PC-9 (cell line): ENCODE data around the gene SOX18. TPM values are rescaled to one million over a fixed set of nuclear protein-coding genes. Genes with fewer than 3 reads are reported as not detected.

Experiments used
- BruUV-seq: library from RNA; stranded (reverse); fragments of 400-500 nt; replicated peaks from 2 replicates; lab custom pipeline; 2021; lab: Mats Ljungman, UMichigan
- CTCF ChIA-PET: fragments of 300-600 bp; sonication (Branson Sonifier 250); formaldehyde crosslinking; loops from one replicate; lab custom pipeline; 2022; ENCODE audit warnings: antibody characterized with exemption; lab: Charles Lee
- POLR2A ChIA-PET: fragments of 300-600 bp; sonication (Branson Sonifier 250); formaldehyde crosslinking; loops from one replicate; lab custom pipeline; 2022; ENCODE audit warnings: antibody characterized with exemption; ENCODE audit not compliant: unreplicated experiment; lab: Charles Lee
- DNase-seq, 2 experiments: peaks; one replicate each; pipeline versions ENCODE4 v3.0.0 to v3.0.0-alpha.2; 2015 to 2022; ENCODE audit warnings: mixed read lengths in 1 of 2
- H2AFZ ChIP-seq: fragments of 200-600 bp; sonication (generic); 2 replicates; pipeline ENCODE4 v1.8.1; 2017; ENCODE audit warnings: antibody characterized with exemption
- H3F3A ChIP-seq: fragments of 200-600 bp; sonication (generic); 2 replicates; pipeline ENCODE4 v1.8.1; 2017; ENCODE audit warnings: antibody characterized with exemption, mild to moderate bottlenecking, low read depth; ENCODE audit not compliant: insufficient read depth
- H3K27ac ChIP-seq: fragments of 200-600 bp; sonication (generic); 2 replicates; pipeline ENCODE4 v1.6.1; 2016; ENCODE audit warnings: mixed run types
- H3K27me3 ChIP-seq: fragments of 200-600 bp; sonication (generic); 2 replicates; pipeline ENCODE4 v1.6.1; 2016; ENCODE audit warnings: low read depth, mixed run types; ENCODE audit not compliant: insufficient read depth
- H3K36me3 ChIP-seq: fragments of 200-600 bp; sonication (generic); 2 replicates; pipeline ENCODE4 v1.6.1; 2016; ENCODE audit warnings: low read depth, mixed run types
- H3K4me1 ChIP-seq: fragments of 200-600 bp; sonication (generic); replicated peaks from 2 replicates; pipeline ENCODE4 v1.6.1; 2016; ENCODE audit warnings: mixed run types; ENCODE audit not compliant: insufficient read depth
- H3K4me2 ChIP-seq: fragments of 200-600 bp; sonication (generic); 2 replicates; pipeline ENCODE4 v1.6.1; 2017; ENCODE audit warnings: mixed run types
- H3K4me3 ChIP-seq: fragments of 200-600 bp; sonication (generic); 2 replicates; pipeline ENCODE4 v1.6.1; 2016; ENCODE audit warnings: mixed run types
- H3K79me2 ChIP-seq: fragments of 200-600 bp; sonication (generic); 2 replicates; pipeline ENCODE4 v1.6.1; 2017; ENCODE audit warnings: low read depth, mixed run types
- H3K9me2 ChIP-seq: fragments of 200-600 bp; sonication (generic); 2 replicates; pipeline ENCODE4 v1.8.1; 2017; ENCODE audit warnings: mild to moderate bottlenecking; ENCODE audit not compliant: insufficient read depth
- H3K9me3 ChIP-seq: fragments of 200-600 bp; sonication (generic); 2 replicates; pipeline ENCODE4 v1.8.1; 2016; ENCODE audit warnings: low read depth; ENCODE audit not compliant: insufficient read depth
- H4K20me1 ChIP-seq: fragments of 200-600 bp; sonication (generic); 2 replicates; pipeline ENCODE4 v1.8.1; 2017; ENCODE audit not compliant: insufficient read depth
- EZH2 ChIP-seq: fragments of 200-600 bp; sonication (generic); IDR thresholded peaks from 2 replicates; pipeline ENCODE4 v1.8.0; 2017; ENCODE audit warnings: antibody characterized with exemption, low read depth
- intact Hi-C: fragments of 100-400 bp; cut with micrococcal nuclease; formaldehyde crosslinking; loops from one replicate; pipeline ENCODE4 v1.10.0; 2022; ENCODE audit not compliant: unreplicated experiment
- total RNA-seq: library from RNA; stranded (reverse); gene quantifications from 2 replicates; pipeline ENCODE4 v1.2.3, GENCODE V29; 2021
- TF ChIP-seq, protein P1 (sequence below): fragments of 200-600 bp; sonication (generic); conservative IDR thresholded peaks from 2 replicates; pipeline ENCODE4 v1.6.1; 2017; ENCODE audit warnings: mixed run types, antibody characterized with exemption, mild to moderate bottlenecking, moderate library complexity

Gene SOX18
- total RNA-seq, 1 experiment from 2014 or later, result not detected

GRCh38 chr20:64073476-64074183 lies 24.2 kb upstream of the SOX18 start:
- Histone ChIP-seq H3K4me3 (no peak overlapping the region), H3K27me3 (no peaks in the 10 kb centered on the region), H3F3A (peaks cover 3% of the 10 kb centered on the region; the same call in 1 of the 2 replicates), H3K4me1 (peaks cover 9% of the 10 kb centered on the region), H3K36me3 (no peaks in the 10 kb centered on the region), H2AFZ (no peak overlapping the region), H3K9me3 (no peaks in the 10 kb centered on the region), H3K4me2 (no peak overlapping the region), H4K20me1 (peaks cover 14% of the 10 kb centered on the region), H3K27ac (no peak overlapping the region), H3K9me2 (no peaks in the 10 kb centered on the region), H3K79me2 (peaks cover 12% of the 10 kb centered on the region)
- intact Hi-C loops, result no loop called here
- no TSS peak for BruUV-seq
- no peak for TF ChIP-seq EZH2
- TF ChIP-seq, protein P1, sequence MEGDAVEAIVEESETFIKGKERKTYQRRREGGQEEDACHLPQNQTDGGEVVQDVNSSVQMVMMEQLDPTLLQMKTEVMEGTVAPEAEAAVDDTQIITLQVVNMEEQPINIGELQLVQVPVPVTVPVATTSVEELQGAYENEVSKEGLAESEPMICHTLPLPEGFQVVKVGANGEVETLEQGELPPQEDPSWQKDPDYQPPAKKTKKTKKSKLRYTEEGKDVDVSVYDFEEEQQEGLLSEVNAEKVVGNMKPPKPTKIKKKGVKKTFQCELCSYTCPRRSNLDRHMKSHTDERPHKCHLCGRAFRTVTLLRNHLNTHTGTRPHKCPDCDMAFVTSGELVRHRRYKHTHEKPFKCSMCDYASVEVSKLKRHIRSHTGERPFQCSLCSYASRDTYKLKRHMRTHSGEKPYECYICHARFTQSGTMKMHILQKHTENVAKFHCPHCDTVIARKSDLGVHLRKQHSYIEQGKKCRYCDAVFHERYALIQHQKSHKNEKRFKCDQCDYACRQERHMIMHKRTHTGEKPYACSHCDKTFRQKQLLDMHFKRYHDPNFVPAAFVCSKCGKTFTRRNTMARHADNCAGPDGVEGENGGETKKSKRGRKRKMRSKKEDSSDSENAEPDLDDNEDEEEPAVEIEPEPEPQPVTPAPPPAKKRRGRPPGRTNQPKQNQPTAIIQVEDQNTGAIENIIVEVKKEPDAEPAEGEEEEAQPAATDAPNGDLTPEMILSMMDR, result no peak
- DNase-seq, result no peak
- ChIA-PET POLR2A (no interaction called here), CTCF (no interaction called here)

GRCh38 chr20:64072498-64073063 lies 23.1 kb upstream of the SOX18 start:
- H3K36me3 ChIP-seq, result no peaks in the 10 kb centered on the region
- no TSS peak for BruUV-seq
- H3K79me2 ChIP-seq, result peaks cover 1% of the 10 kb centered on the region; the same call in 1 of the 2 replicates
- DNase-seq, result no peak
- no peak overlapping the region for H3K27ac ChIP-seq
- H3K4me1 ChIP-seq, result 0 out of 2 replicates have a peak, but pooled peaks cover under 1% of the 10 kb centered on the region
- H3F3A ChIP-seq, result peaks cover 3% of the 10 kb centered on the region; the same call in 1 of the 2 replicates
- CTCF ChIA-PET, result no interaction called here
- no peak overlapping the region for H3K4me2 ChIP-seq
- TF ChIP-seq EZH2, result no peak
- TF ChIP-seq, protein P1, result no peak
- H3K9me2 ChIP-seq, result no peaks in the 10 kb centered on the region
- H3K9me3 ChIP-seq, result no peaks in the 10 kb centered on the region
- no peak overlapping the region for H2AFZ ChIP-seq
- peaks cover 6% of the 10 kb centered on the region for H4K20me1 ChIP-seq
- H3K27me3 ChIP-seq, result no peaks in the 10 kb centered on the region
- H3K4me3 ChIP-seq, result no peak overlapping the region
- POLR2A ChIA-PET, result no interaction called here
- intact Hi-C loops, result no loop called here

DNA sequence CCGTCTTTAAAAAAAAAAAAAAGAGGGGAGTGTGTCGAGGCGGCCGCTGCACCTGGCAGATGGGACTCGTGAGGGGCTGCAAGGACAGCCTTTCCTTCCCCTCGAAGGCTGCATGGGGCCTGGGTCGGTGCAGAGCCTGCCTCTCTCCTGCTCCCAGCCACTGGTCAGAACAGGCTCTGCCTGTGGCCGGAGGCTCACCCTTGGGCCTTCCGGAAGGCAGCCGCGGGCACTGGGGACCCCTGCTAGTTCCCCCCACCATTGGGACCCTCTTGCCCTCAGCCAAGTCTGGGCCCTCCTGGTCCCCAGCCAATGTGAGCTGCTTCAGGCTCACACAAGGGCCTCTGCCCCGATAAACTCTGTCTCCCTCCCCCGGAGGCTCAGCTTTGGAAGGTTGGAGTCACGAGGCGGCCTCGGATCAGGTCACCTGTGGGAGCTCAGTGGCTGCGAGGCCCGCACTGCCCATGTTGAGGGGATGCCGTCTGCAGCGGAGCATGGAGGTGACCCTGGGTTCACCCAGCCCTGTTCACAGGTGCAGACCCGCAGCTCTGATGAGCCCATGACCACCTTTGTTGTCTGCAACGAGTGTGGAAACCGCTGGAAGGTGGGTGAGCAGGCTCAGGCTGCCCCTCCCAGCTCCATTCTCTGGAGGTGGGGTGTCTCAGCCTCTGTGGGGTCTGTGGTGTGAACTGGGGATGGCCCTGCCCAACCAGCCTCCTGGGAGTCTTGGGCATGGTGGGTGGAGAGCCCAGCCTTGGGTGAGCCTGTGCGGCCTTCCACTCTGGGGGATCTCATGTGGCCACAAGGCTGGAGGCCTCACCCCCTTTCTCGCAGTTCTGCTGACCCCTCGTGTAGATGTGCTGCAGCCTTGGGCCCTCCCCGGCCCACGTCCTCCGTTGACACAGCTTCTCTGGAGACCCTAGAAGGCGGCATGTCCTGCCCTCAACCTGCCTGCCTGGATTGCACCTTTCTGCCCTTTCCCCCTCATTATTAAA lies 22.2 kb upstream of the SOX18 start:
- Histone ChIP-seq H3K4me2 (no peak overlapping the region), H4K20me1 (peaks cover 6% of the 10 kb centered on the region), H3K4me3 (no peak overlapping the region), H3K27me3 (no peaks in the 10 kb centered on the region), H3F3A (peaks cover 9% of the 10 kb centered on the region; the same call in 1 of the 2 replicates), H3K9me2 (no peaks in the 10 kb centered on the region), H3K27ac (no peak overlapping the region), H3K36me3 (no peaks in the 10 kb centered on the region), H2AFZ (no peak overlapping the region), H3K4me1 (peaks cover 10% of the 10 kb centered on the region), H3K79me2 (no peaks in the 10 kb centered on the region), H3K9me3 (no peaks in the 10 kb centered on the region)
- BruUV-seq, result no TSS peak
- DNase-seq, result no peak
- TF ChIP-seq EZH2, result no peak
- TF ChIP-seq, protein P1, result no peak
- CTCF ChIA-PET, result no interaction called here
- intact Hi-C loops, result no loop called here
- POLR2A ChIA-PET, result interaction anchor here (0.8 kb wide), 1 partner anchor 114 kb away, joined by 6 read pairs; no protein-coding TSS in a partner anchor
